H9 (cell line): ENCODE data around the gene EBF4. TPM values are rescaled to one million over a fixed set of nuclear protein-coding genes. Genes with fewer than 3 reads are reported as not detected.

Experiments
- DNase-seq: peaks from one replicate; pipeline ENCODE4 v3.0.0-alpha.2; 2017
- H2AFZ ChIP-seq: one replicate; pipeline ENCODE4 v1.6.1; 2013; ENCODE audit warnings: mild to moderate bottlenecking, low read length, control low read depth, moderate library complexity
- H2AK5ac ChIP-seq: 2 replicates; pipeline ENCODE4 v1.6.1; 2013; ENCODE audit warnings: low read length, control low read depth, mixed read lengths; ENCODE audit not compliant: insufficient read length
- H2BK120ac ChIP-seq: one replicate; pipeline ENCODE4 v1.6.1; 2013; ENCODE audit warnings: low read depth, mild to moderate bottlenecking, low read length, control low read depth, inconsistent platforms; ENCODE audit not compliant: poor library complexity, severe bottlenecking
- H2BK12ac ChIP-seq: 2 replicates; pipeline ENCODE4 v1.6.1; 2013; ENCODE audit warnings: low read length, control low read depth, mixed read lengths, low read depth; ENCODE audit not compliant: insufficient read length
- H2BK15ac ChIP-seq: 2 replicates; pipeline ENCODE4 v1.6.1; 2013; ENCODE audit warnings: low read depth, low read length, control low read depth
- H2BK20ac ChIP-seq: one replicate; pipeline ENCODE4 v1.6.1; 2013; ENCODE audit warnings: low read depth, mild to moderate bottlenecking, low read length, control low read depth, inconsistent platforms; ENCODE audit not compliant: poor library complexity, severe bottlenecking
- H2BK5ac ChIP-seq: 2 replicates; pipeline ENCODE4 v1.6.1; 2013; ENCODE audit warnings: low read length, control low read depth, mixed read lengths; ENCODE audit not compliant: insufficient read length
- H3K14ac ChIP-seq: 2 replicates; pipeline ENCODE4 v1.6.1; 2013; ENCODE audit warnings: low read length, control low read depth; ENCODE audit not compliant: insufficient read depth
- H3K18ac ChIP-seq: 2 replicates; pipeline ENCODE4 v1.6.1; 2013; ENCODE audit warnings: low read depth, mild to moderate bottlenecking, mixed read lengths, low read length, control low read depth; ENCODE audit not compliant: insufficient read length
- H3K23ac ChIP-seq: 2 replicates; pipeline ENCODE4 v1.6.1; 2013; ENCODE audit warnings: low read length, control low read depth, mixed read lengths, low read depth; ENCODE audit not compliant: insufficient read length
- H3K23me2 ChIP-seq: 2 replicates; pipeline ENCODE4 v1.6.1; 2013; ENCODE audit warnings: low read depth, mild to moderate bottlenecking, mixed read lengths, low read length, control low read depth; ENCODE audit not compliant: insufficient read length, poor library complexity, severe bottlenecking
- H3K27ac ChIP-seq: 2 replicates; pipeline ENCODE4 v1.5.1; 2013; ENCODE audit warnings: low read length, control low read depth, mixed read lengths, low read depth; ENCODE audit not compliant: insufficient read length
- H3K27me3 ChIP-seq: 2 replicates; pipeline ENCODE4 v1.6.1; 2013; ENCODE audit warnings: low read length, control low read depth, inconsistent platforms; ENCODE audit not compliant: insufficient read depth
- H3K4ac ChIP-seq: 2 replicates; pipeline ENCODE4 v1.6.1; 2013; ENCODE audit warnings: low read depth, mild to moderate bottlenecking, control low read depth, inconsistent platforms, low read length, moderate library complexity
- H3K4me1 ChIP-seq: 2 replicates; pipeline ENCODE4 v1.6.1; 2013; ENCODE audit warnings: low read length, control low read depth, inconsistent platforms; ENCODE audit not compliant: insufficient read depth
- H3K4me2 ChIP-seq: 2 replicates; pipeline ENCODE4 v1.6.1; 2013; ENCODE audit warnings: low read length, control low read depth, mixed read lengths; ENCODE audit not compliant: insufficient read length, insufficient read depth
- H3K56ac ChIP-seq: 2 replicates; pipeline ENCODE4 v1.6.1; 2013; ENCODE audit warnings: low read depth, mild to moderate bottlenecking, mixed read lengths, low read length, control low read depth; ENCODE audit not compliant: insufficient read length
- H3K79me1 ChIP-seq: 2 replicates; pipeline ENCODE4 v1.6.1; 2013; ENCODE audit warnings: low read depth, mild to moderate bottlenecking, moderate library complexity, low read length, control low read depth, inconsistent platforms; ENCODE audit not compliant: insufficient read depth, poor library complexity, severe bottlenecking
- H3K79me2 ChIP-seq: 2 replicates; pipeline ENCODE4 v1.6.1; 2013; ENCODE audit warnings: low read length, control low read depth, inconsistent platforms; ENCODE audit not compliant: insufficient read depth
- H3K9ac ChIP-seq: 2 replicates; pipeline ENCODE4 v1.6.1; 2013; ENCODE audit warnings: low read length, control low read depth, mixed read lengths; ENCODE audit not compliant: insufficient read length; ENCODE audit errors: extremely low read depth
- H3K9me3 ChIP-seq: one replicate; pipeline ENCODE4 v1.6.1; 2013; ENCODE audit warnings: low read depth, low read length, inconsistent platforms; ENCODE audit not compliant: control insufficient read depth
- H3T11ph ChIP-seq: one replicate; pipeline ENCODE4 v1.6.1; 2013; ENCODE audit warnings: mild to moderate bottlenecking, low read length, control low read depth, inconsistent platforms
- H4K20me1 ChIP-seq: one replicate; pipeline ENCODE4 v1.6.1; 2013; ENCODE audit not compliant: control insufficient read depth, insufficient read length, insufficient read depth
- H4K5ac ChIP-seq: 2 replicates; pipeline ENCODE4 v1.6.1; 2013; ENCODE audit warnings: low read depth, mild to moderate bottlenecking, mixed read lengths, low read length, control low read depth; ENCODE audit not compliant: insufficient read length
- H4K8ac ChIP-seq: replicated peaks from 2 replicates; pipeline ENCODE4 v1.6.1; 2013; ENCODE audit warnings: low read length, control low read depth, mixed read lengths, low read depth; ENCODE audit not compliant: insufficient read length
- H4K91ac ChIP-seq: 2 replicates; pipeline ENCODE4 v1.6.1; 2013; ENCODE audit warnings: low read depth, mild to moderate bottlenecking, moderate library complexity, mixed read lengths, low read length, control low read depth; ENCODE audit not compliant: insufficient read length
- H3K27ac Mint-ChIP-seq, 3 experiments: 2 replicates in 2 of 3; 3 replicates in 1 of 3; pipeline ENCODE4 v1.8.0; 2020 to 2021; ENCODE audit warnings: mixed read lengths in 3 of 3, mild to moderate bottlenecking in 1 of 3, moderate library complexity in 1 of 3
- H3K27me3 Mint-ChIP-seq: 2 replicates; pipeline ENCODE4 v1.8.0; 2021; ENCODE audit warnings: low read depth, mild to moderate bottlenecking, moderate library complexity, mixed read lengths
- H3K36me3 Mint-ChIP-seq, 3 experiments: 2 replicates in 2 of 3; 3 replicates in 1 of 3; pipeline ENCODE4 v1.8.0; 2020 to 2021; ENCODE audit warnings: low read depth in 3 of 3, mixed read lengths in 3 of 3; ENCODE audit not compliant: insufficient read depth in 1 of 3
- H3K4me1 Mint-ChIP-seq, 2 experiments: 2 replicates each; pipeline ENCODE4 v1.8.0; 2020; ENCODE audit warnings: mixed read lengths in 2 of 2
- H3K4me3 Mint-ChIP-seq, 2 experiments: 2 replicates in 1 of 2; 3 replicates in 1 of 2; pipeline ENCODE4 v1.8.0; 2020 to 2021; ENCODE audit warnings: mild to moderate bottlenecking in 2 of 2, mixed read lengths in 2 of 2, moderate library complexity in 1 of 2
- H3K9me3 Mint-ChIP-seq, 2 experiments: 2 replicates in 1 of 2; 3 replicates in 1 of 2; pipeline ENCODE4 v1.8.0; 2020; ENCODE audit warnings: mild to moderate bottlenecking in 2 of 2, mixed read lengths in 2 of 2, moderate library complexity in 1 of 2
- CTCF ChIP-seq: fragments of 200-600 bp; sonication (generic); conservative IDR thresholded peaks from 3 replicates; pipeline ENCODE4 v1.8.0; 2021; ENCODE audit warnings: antibody characterized with exemption, mild to moderate bottlenecking
- WGBS: extraction: QIAGEN DNeasy Blood & Tissue Kit; methylation state at CpG from one replicate; pipeline ENCODE4 v1.1.7; 2013; ENCODE audit warnings: missing lambda C conversion rate, low lambda C conversion rate, mixed read lengths; ENCODE audit not compliant: insufficient read length; ENCODE audit errors: extremely low coverage; 5-methylcytosine and 5-hydroxymethylcytosine counted together
- total RNA-seq: library from RNA; stranded (reverse); gene quantifications from 2 replicates; pipeline ENCODE4 v1.2.1, GENCODE V29; 2021

The EBF4 gene
- total RNA-seq, 1 experiment from 2014 or later, result 3.9 TPM

- Histone ChIP-seq H3K27me3 (peaks cover 51% of the 10 kb centered on the region), H3K9me3 (no peaks in the 10 kb centered on the region), H4K20me1 (peaks cover 4% of the 10 kb centered on the region), H3K9ac (no peak overlapping the region), H3K4me2 (no peak overlapping the region), H3K14ac (no peak overlapping the region), H3K79me2 (no peaks in the 10 kb centered on the region), H3K56ac (no peak overlapping the region), H4K8ac (no peak overlapping the region), H3K27ac (no peak overlapping the region), H2BK5ac (no peak overlapping the region), H2AK5ac (no peak overlapping the region), H2AFZ (no peak overlapping the region), H3K79me1 (no peaks in the 10 kb centered on the region), H4K91ac (no peak overlapping the region), H2BK120ac (no peak overlapping the region), H3K4ac (no peak overlapping the region), H3K23me2 (no peaks in the 10 kb centered on the region), H4K5ac (no peak overlapping the region), H2BK15ac (no peak overlapping the region), H3K18ac (no peak overlapping the region), H3K23ac (no peak overlapping the region), H2BK12ac (no peak overlapping the region), H2BK20ac (no peak overlapping the region), H3T11ph (no peak overlapping the region), H3K4me1 (no peaks in the 10 kb centered on the region)
- Mint-ChIP-seq H3K4me1 (peaks cover 17 to 38% of the 10 kb centered on the region in 2 experiments), H3K27me3 (peaks cover 87% of the 10 kb centered on the region), H3K27ac (no peak overlapping the region), H3K36me3 (peaks cover 0 to 5% (median 0%) of the 10 kb centered on the region in 3 experiments; a peak in 2 of 7 replicates), H3K9me3 (peaks cover 2 to 3% of the 10 kb centered on the region in 2 experiments), H3K4me3 (peak overlapping the region in 1 of 2 experiments; percentile 73; a peak in 4 of 5 replicates)
- DNase-seq, result no peak
- no CpG with 5 or more reads among the region's 13 CpGs for WGBS
- no peak for TF ChIP-seq CTCF
Observed at GRCh38 chr20:2694519-2694918, 1.9 kb downstream of the EBF4 start.
